SK-N-SH treated with all-trans-retinoic acid at 6 μM for 48 hours (cell line): Measurements from ENCODE around the gene PPP1R26.

Experiments
- ARNTL ChIP-seq: fragments of 450-650 bp; formaldehyde crosslinking; IDR thresholded peaks from 2 replicates; pipeline ENCODE4 v1.5.0; 2020; ENCODE audit warnings: low read depth, mild to moderate bottlenecking, moderate library complexity, borderline replicate concordance
- BACH2 ChIP-seq: fragments of 250-450 bp; sonication (Bioruptor Pico); IDR thresholded peaks from 2 replicates; pipeline ENCODE4 v1.9.0; 2021; ENCODE audit warnings: mild to moderate bottlenecking, borderline replicate concordance
- RARB ChIP-seq: fragments of 250-450 bp; sonication (Bioruptor Pico); IDR thresholded peaks from 2 replicates; pipeline ENCODE4 v1.8.0; 2021; ENCODE audit warnings: mild to moderate bottlenecking, moderate library complexity
- TCF4 ChIP-seq: fragments of 250-450 bp; sonication (Bioruptor Pico); IDR thresholded peaks from 2 replicates; pipeline ENCODE4 v1.8.0; 2021; ENCODE audit warnings: mild to moderate bottlenecking, moderate library complexity, borderline replicate concordance
- TOX ChIP-seq: fragments of 250-450 bp; sonication (Bioruptor Pico); IDR thresholded peaks from 2 replicates; pipeline ENCODE4 v1.8.0; 2021; ENCODE audit warnings: mild to moderate bottlenecking, moderate library complexity, borderline replicate concordance
- ZFP30 ChIP-seq: fragments of 450-650 bp; formaldehyde crosslinking; IDR thresholded peaks from 2 replicates; pipeline ENCODE4 v1.5.0; 2022; ENCODE audit warnings: mild to moderate bottlenecking, moderate library complexity
- ZNF70 ChIP-seq: fragments of 450-650 bp; formaldehyde crosslinking; IDR thresholded peaks from 2 replicates; pipeline ENCODE4 v1.5.0; 2020; ENCODE audit warnings: mild to moderate bottlenecking, moderate library complexity
- TF ChIP-seq, protein P1 (sequence below): fragments of 250-450 bp; sonication (Bioruptor Pico); IDR thresholded peaks from 2 replicates; pipeline ENCODE4 v1.5.1; 2021; ENCODE audit warnings: mild to moderate bottlenecking, moderate library complexity
- TF ChIP-seq, protein P2 (sequence below): fragments of 250-450 bp; sonication (Bioruptor Pico); IDR thresholded peaks from 2 replicates; pipeline ENCODE4 v1.8.0; 2020; ENCODE audit warnings: mild to moderate bottlenecking, moderate library complexity, borderline replicate concordance

DNA sequence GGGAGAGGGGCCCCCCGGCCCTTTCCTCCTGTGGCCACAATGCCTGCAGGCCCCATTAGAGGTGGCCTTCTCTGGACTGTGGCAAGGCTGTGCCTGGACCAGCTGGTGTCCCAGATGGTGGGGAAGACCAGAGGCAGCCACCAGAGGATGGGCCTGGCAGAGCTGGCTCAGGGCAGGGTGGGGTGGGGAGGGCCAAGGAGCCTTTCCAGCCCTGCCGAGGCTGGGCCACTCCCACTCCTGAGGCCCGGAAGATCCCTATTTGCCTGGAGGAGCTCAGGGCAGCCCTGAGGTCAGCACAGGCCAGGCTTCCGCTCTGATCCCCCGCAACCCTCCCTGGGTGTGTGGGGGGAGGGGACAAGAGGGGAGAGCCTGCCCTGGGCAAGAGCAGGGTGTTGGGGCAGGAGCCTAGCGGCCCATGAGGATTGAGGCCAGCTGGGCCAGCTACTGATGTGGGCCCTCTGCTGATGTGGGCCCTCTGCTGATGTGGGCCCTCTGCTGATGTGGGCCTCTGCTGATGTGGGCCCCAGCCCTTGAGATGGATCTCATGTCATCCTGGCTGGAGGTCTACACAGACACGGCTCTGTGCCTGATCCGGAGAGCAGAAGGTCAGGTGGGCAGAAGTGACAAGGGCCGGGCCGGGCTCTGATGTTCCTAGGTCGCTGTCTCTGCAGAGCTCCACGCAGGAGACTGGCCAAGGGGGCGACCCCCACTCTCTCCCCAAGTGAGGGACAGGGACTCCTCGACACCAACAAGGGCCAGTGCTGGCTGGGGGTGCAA, 26.9 kb downstream of the PPP1R26 start:
- no peak for TF ChIP-seq BACH2 (CRISPR knock-in tag)
- no peak for TF ChIP-seq ZFP30 (CRISPR knock-in tag)
- TF ChIP-seq, protein P1, sequence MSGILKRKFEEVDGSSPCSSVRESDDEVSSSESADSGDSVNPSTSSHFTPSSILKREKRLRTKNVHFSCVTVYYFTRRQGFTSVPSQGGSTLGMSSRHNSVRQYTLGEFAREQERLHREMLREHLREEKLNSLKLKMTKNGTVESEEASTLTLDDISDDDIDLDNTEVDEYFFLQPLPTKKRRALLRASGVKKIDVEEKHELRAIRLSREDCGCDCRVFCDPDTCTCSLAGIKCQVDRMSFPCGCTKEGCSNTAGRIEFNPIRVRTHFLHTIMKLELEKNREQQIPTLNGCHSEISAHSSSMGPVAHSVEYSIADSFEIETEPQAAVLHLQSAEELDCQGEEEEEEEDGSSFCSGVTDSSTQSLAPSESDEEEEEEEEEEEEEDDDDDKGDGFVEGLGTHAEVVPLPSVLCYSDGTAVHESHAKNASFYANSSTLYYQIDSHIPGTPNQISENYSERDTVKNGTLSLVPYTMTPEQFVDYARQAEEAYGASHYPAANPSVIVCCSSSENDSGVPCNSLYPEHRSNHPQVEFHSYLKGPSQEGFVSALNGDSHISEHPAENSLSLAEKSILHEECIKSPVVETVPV (CRISPR knock-in tag), result no peak
- no peak for TF ChIP-seq ZNF70 (CRISPR knock-in tag)
- TF ChIP-seq, protein P2, sequence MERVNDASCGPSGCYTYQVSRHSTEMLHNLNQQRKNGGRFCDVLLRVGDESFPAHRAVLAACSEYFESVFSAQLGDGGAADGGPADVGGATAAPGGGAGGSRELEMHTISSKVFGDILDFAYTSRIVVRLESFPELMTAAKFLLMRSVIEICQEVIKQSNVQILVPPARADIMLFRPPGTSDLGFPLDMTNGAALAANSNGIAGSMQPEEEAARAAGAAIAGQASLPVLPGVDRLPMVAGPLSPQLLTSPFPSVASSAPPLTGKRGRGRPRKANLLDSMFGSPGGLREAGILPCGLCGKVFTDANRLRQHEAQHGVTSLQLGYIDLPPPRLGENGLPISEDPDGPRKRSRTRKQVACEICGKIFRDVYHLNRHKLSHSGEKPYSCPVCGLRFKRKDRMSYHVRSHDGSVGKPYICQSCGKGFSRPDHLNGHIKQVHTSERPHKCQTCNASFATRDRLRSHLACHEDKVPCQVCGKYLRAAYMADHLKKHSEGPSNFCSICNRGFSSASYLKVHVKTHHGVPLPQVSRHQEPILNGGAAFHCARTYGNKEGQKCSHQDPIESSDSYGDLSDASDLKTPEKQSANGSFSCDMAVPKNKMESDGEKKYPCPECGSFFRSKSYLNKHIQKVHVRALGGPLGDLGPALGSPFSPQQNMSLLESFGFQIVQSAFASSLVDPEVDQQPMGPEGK, result no peak
- no peak for TF ChIP-seq RARB
- no peak for TF ChIP-seq TCF4
- TF ChIP-seq ARNTL (CRISPR knock-in tag), result no peak
- no peak for TF ChIP-seq TOX (CRISPR knock-in tag)
